ENCODE measurements around the gene FBXL7.
A peak's percentile ranks its signal among the peaks of the same experiment; 100 is the strongest.

FBXL7 gene

DNA sequence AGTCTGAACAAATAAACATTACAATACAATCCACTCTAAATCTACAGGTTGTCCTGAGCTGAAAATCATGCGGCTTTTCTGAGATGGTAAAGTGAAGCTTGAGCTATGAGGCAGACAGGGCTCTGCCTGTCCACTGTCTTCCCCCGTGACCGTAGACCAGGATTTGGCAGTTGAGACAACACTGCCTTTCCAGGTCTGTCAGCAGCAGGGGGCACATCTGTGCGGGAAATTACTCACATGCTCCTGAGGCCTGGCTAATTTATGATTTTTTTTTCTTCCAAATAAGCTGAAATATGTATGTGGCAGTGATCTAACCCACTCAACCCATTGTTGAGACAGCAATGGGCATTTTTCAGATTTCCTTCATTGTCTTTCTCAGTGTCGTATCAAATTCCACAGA, 307.9 kb downstream of the FBXL7 start:
- ATAC-seq = peak; percentile 97

GRCh38 chr5:15808577-15808976, 308.6 kb downstream of the FBXL7 start:
- TF ChIP-seq, protein P1, sequence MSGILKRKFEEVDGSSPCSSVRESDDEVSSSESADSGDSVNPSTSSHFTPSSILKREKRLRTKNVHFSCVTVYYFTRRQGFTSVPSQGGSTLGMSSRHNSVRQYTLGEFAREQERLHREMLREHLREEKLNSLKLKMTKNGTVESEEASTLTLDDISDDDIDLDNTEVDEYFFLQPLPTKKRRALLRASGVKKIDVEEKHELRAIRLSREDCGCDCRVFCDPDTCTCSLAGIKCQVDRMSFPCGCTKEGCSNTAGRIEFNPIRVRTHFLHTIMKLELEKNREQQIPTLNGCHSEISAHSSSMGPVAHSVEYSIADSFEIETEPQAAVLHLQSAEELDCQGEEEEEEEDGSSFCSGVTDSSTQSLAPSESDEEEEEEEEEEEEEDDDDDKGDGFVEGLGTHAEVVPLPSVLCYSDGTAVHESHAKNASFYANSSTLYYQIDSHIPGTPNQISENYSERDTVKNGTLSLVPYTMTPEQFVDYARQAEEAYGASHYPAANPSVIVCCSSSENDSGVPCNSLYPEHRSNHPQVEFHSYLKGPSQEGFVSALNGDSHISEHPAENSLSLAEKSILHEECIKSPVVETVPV (CRISPR knock-in tag; IDR thresholded peaks at IDR 0.05) = no peak
- TF ChIP-seq TOX (CRISPR knock-in tag; IDR thresholded peaks at IDR 0.05; ENCODE audit: borderline replicate concordance) (no peak), ZNF8 (CRISPR knock-in tag; IDR thresholded peaks at IDR 0.05) (no peak), TCF4 (CRISPR knock-in tag; IDR thresholded peaks at IDR 0.05; ENCODE audit: borderline replicate concordance) (no peak), ARNTL (CRISPR knock-in tag; IDR thresholded peaks at IDR 0.05; ENCODE audit: borderline replicate concordance, low read depth) (no peak), ESRRG (CRISPR knock-in tag; IDR thresholded peaks at IDR 0.05) (no peak), RARB (CRISPR knock-in tag; IDR thresholded peaks at IDR 0.05) (no peak), ISL1 (CRISPR knock-in tag; IDR thresholded peaks at IDR 0.05) (no peak), ZFP3 (CRISPR knock-in tag; IDR thresholded peaks at IDR 0.05) (no peak), ZNF70 (CRISPR knock-in tag; IDR thresholded peaks at IDR 0.05) (no peak), POU6F1 (CRISPR knock-in tag; IDR thresholded peaks at IDR 0.05; ENCODE audit: borderline replicate concordance, low read depth) (no peak), OSR1 (CRISPR knock-in tag; IDR thresholded peaks at IDR 0.05) (no peak), ZNF565 (CRISPR knock-in tag; conservative IDR thresholded peaks at IDR 0.05; ENCODE audit: low read depth) (no peak), ZC3H10 (CRISPR knock-in tag; IDR thresholded peaks at IDR 0.05) (no peak), GLIS3 (CRISPR knock-in tag; IDR thresholded peaks at IDR 0.05) (no peak)
- TF ChIP-seq, protein P2, sequence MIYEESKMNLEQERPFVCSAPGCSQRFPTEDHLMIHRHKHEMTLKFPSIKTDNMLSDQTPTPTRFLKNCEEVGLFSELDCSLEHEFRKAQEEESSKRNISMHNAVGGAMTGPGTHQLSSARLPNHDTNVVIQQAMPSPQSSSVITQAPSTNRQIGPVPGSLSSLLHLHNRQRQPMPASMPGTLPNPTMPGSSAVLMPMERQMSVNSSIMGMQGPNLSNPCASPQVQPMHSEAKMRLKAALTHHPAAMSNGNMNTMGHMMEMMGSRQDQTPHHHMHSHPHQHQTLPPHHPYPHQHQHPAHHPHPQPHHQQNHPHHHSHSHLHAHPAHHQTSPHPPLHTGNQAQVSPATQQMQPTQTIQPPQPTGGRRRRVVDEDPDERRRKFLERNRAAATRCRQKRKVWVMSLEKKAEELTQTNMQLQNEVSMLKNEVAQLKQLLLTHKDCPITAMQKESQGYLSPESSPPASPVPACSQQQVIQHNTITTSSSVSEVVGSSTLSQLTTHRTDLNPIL (CRISPR knock-in tag; IDR thresholded peaks at IDR 0.05; ENCODE audit: low read depth) = no peak
- ATAC-seq = no peak

More for the DNA sequence above, 307.9 kb downstream of the FBXL7 start:
- peak; percentile 44; the same call in 1 of the 2 replicates for TF ChIP-seq TCF4 (CRISPR knock-in tag; IDR thresholded peaks at IDR 0.05; ENCODE audit: borderline replicate concordance)
- no peak for TF ChIP-seq ZC3H10 (CRISPR knock-in tag; IDR thresholded peaks at IDR 0.05)
- TF ChIP-seq, protein P3, sequence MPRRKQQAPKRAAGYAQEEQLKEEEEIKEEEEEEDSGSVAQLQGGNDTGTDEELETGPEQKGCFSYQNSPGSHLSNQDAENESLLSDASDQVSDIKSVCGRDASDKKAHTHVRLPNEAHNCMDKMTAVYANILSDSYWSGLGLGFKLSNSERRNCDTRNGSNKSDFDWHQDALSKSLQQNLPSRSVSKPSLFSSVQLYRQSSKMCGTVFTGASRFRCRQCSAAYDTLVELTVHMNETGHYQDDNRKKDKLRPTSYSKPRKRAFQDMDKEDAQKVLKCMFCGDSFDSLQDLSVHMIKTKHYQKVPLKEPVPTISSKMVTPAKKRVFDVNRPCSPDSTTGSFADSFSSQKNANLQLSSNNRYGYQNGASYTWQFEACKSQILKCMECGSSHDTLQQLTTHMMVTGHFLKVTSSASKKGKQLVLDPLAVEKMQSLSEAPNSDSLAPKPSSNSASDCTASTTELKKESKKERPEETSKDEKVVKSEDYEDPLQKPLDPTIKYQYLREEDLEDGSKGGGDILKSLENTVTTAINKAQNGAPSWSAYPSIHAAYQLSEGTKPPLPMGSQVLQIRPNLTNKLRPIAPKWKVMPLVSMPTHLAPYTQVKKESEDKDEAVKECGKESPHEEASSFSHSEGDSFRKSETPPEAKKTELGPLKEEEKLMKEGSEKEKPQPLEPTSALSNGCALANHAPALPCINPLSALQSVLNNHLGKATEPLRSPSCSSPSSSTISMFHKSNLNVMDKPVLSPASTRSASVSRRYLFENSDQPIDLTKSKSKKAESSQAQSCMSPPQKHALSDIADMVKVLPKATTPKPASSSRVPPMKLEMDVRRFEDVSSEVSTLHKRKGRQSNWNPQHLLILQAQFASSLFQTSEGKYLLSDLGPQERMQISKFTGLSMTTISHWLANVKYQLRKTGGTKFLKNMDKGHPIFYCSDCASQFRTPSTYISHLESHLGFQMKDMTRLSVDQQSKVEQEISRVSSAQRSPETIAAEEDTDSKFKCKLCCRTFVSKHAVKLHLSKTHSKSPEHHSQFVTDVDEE (CRISPR knock-in tag; IDR thresholded peaks at IDR 0.05) = peak; percentile 63

DNA sequence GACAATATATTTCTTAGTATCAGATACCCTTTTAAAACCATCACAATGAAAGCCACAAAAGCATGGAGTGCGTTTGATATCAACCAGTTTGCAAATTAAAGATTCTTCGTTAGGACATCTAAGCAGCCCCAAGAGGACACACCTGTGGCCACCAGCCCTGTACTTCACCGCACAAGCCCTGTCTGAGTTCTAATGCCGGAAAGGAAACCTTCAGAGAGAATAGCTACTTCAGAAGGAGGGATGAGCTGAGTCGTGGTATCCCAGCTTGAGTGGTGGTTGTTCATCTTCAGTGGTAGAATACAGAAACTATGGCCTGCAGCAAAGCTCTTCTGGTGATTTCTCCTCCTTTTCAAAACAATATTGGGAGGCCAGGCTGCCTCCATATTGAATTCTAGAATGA, 319.6 kb downstream of the FBXL7 start:
- no peak for ATAC-seq
- TF ChIP-seq, protein P1 (CRISPR knock-in tag; IDR thresholded peaks at IDR 0.05) = no peak
- TF ChIP-seq, protein P2 (CRISPR knock-in tag; IDR thresholded peaks at IDR 0.05; ENCODE audit: low read depth) = no peak

- ATAC-seq = peak; percentile 74
- TF ChIP-seq GLIS3 (CRISPR knock-in tag; IDR thresholded peaks at IDR 0.05) (no peak), SNAI2 (CRISPR knock-in tag; IDR thresholded peaks at IDR 0.05) (no peak), ZNF70 (CRISPR knock-in tag; IDR thresholded peaks at IDR 0.05) (no peak)
These were observed 321.5 kb downstream of the FBXL7 start for GRCh38 chr5:15821506-15821905.
